Measurements from ENCODE around the gene KISS1.

DNA sequence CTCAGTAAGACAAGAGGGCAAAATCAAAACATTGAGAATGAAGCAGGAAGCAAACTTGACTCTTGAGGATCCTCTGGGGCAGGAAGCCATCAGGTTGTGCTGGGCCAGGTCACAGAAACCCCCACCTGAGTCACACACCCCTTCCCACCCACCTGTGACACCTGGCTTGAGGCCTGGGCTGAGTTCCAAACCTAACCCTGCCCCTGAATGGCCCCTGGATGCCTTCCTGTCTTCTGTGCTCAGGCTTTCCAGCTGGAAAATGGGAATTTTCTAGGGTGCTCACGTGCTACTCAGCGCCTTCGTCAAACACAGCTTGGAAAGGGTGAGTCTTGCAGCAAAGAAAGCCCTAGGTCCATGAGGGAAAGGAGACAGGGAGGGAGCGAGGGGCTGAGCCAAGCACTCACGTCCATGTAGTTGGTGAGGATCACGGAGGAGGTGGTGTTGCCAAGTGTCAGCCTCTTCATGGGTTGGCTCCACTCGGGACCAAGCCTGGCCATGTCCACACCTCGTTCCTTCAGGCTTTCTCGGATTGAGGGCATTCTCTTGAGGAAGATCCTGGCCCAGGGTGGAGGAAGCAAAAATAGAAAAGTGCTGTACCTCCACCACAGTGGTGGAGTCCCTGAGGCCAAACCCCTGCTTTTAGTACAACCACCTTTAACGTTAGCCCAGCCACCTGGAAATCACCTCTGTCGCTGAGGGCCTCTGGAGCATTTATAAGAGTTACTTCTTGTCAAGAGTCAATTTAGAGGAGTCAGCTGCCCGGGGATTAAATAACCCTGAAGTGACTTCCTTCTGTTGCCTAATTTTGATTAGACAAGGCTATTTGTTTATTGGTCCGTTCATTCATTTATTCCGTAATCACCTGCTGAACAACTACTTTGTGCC is 34.4 kb downstream of the KISS1 start:
- TF ChIP-seq, protein P1, sequence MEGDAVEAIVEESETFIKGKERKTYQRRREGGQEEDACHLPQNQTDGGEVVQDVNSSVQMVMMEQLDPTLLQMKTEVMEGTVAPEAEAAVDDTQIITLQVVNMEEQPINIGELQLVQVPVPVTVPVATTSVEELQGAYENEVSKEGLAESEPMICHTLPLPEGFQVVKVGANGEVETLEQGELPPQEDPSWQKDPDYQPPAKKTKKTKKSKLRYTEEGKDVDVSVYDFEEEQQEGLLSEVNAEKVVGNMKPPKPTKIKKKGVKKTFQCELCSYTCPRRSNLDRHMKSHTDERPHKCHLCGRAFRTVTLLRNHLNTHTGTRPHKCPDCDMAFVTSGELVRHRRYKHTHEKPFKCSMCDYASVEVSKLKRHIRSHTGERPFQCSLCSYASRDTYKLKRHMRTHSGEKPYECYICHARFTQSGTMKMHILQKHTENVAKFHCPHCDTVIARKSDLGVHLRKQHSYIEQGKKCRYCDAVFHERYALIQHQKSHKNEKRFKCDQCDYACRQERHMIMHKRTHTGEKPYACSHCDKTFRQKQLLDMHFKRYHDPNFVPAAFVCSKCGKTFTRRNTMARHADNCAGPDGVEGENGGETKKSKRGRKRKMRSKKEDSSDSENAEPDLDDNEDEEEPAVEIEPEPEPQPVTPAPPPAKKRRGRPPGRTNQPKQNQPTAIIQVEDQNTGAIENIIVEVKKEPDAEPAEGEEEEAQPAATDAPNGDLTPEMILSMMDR (IDR thresholded peaks at IDR 0.05; ENCODE audit: poor library complexity): no peak
- TF ChIP-seq EZH2 (IDR thresholded peaks at IDR 0.05; ENCODE audit: borderline replicate concordance): no peak
- no peak for TF ChIP-seq EZH2phosphoT487 (IDR thresholded peaks at IDR 0.05; ENCODE audit: low read depth, severe bottlenecking, unreplicated experiment)

All from hepatocyte (in vitro differentiated cells).